Heart left ventricle (tissue), 13 donors: Measurements from ENCODE around the gene ZBTB7C.

Source experiments
- POLR2A ChIP-seq, 2 donors: fragments of 450-650 bp; IDR thresholded peaks; one replicate each; pipeline ENCODE4 v1.6.1; 2017; ENCODE audit warnings: antibody characterized with exemption in 2 of 2, mild to moderate bottlenecking in 2 of 2, moderate library complexity in 2 of 2
- TF ChIP-seq, protein P1 (sequence below), 12 donors: fragments of 200-600 bp; sonication (generic) in 4 of 12; IDR thresholded peaks; one replicate each; pipeline versions ENCODE4 v1.5.0 to v1.8.0; 2018 to 2022; ENCODE audit warnings: antibody characterized with exemption in 12 of 12, mild to moderate bottlenecking in 5 of 12
- donor health status: ischemic (EF 13 %, LVEDD 7.1; RV severe dilation, severe dysfunction).
- donor health status: DM: no; HTN: yes; CAD: no.
- donor health status: DM: no; HTN: no; CAD: no.
- donor health status: ischemic (EF 25% LVEDD 6.9; RV normal size, moderate dysfunction).
- donor health status: ischemic (EF 25% LVEDD 5.7; RV mildly dilated, moderate dysfunction).
- donor health status: ischemic (EF 35%, LVEDD 5.7; RV mildly dilated, moderate dysfunction).
- donor health status: nonischemic (EF 11% LVEDD 7.7; RV severe dilation, severe dysfunction).
- donor health status: DM: yes; HTN: yes; CAD: no.
- donor health status: PGD.
- donor health status: ischemic (EF 29% LVEDD 5.4; RV normal size, mild dysfunction).
- donor health status: nonischemic (EF 23%, LVEDD 6.1; RV moderate dilation, normal function).

DNA sequence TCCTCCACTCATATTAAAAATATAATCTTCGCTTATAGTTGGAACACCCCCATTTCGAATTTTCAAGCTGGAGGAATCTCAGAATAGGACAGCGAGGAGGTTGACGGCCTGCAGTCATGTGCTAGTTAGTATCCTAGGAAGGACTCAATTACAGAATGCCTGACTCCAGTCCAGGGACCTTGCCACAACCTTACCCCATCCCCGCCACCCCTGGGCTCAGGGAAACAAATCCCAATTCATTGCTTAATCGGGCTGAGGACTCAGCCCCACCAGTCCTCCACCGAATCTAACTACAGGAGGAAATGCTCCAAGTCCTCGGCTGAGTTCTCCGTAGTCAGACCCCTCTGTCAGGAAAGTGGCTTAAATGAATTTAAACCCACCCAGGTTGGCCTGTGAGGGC, 31.7 kb upstream of the ZBTB7C start:
- TF ChIP-seq, protein P1, sequence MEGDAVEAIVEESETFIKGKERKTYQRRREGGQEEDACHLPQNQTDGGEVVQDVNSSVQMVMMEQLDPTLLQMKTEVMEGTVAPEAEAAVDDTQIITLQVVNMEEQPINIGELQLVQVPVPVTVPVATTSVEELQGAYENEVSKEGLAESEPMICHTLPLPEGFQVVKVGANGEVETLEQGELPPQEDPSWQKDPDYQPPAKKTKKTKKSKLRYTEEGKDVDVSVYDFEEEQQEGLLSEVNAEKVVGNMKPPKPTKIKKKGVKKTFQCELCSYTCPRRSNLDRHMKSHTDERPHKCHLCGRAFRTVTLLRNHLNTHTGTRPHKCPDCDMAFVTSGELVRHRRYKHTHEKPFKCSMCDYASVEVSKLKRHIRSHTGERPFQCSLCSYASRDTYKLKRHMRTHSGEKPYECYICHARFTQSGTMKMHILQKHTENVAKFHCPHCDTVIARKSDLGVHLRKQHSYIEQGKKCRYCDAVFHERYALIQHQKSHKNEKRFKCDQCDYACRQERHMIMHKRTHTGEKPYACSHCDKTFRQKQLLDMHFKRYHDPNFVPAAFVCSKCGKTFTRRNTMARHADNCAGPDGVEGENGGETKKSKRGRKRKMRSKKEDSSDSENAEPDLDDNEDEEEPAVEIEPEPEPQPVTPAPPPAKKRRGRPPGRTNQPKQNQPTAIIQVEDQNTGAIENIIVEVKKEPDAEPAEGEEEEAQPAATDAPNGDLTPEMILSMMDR (IDR thresholded peaks at IDR 0.05): no peak
- TF ChIP-seq POLR2A (IDR thresholded peaks at IDR 0.05): no peak
